Stimulated activated CD4-positive, alpha-beta T cell treated with anti-CD3 and anti-CD28 coated beads, Interleukin-12 subunit alpha, Interleukin-12 subunit beta, amount 100 ng/mL, for 24 hours (primary cell): Measurements from ENCODE around the gene ZNF879.

ENCODE experiments used
- DNase-seq, 2 experiments: peaks; one replicate each; pipeline ENCODE4 v3.0.0-alpha.2; 2020; ENCODE audit warnings: low read depth in 2 of 2

ZNF879 gene

GRCh38 chr5:179023528-179024189 lies at the start of gene ZNF879:
Gene ZNF879, plus strand, starts transcription at chr5:179023804. Its CDS starts 1,201 bp downstream, at chr5:179025005.
- DNase-seq: peak; percentile 86 to 87

- no peak for DNase-seq
Measured at GRCh38 chr5:178981381-178981780, 42.2 kb upstream of the ZNF879 start.

- no peak for DNase-seq
Measured at GRCh38 chr5:178982941-178983340, 40.7 kb upstream of the ZNF879 start.

DNA sequence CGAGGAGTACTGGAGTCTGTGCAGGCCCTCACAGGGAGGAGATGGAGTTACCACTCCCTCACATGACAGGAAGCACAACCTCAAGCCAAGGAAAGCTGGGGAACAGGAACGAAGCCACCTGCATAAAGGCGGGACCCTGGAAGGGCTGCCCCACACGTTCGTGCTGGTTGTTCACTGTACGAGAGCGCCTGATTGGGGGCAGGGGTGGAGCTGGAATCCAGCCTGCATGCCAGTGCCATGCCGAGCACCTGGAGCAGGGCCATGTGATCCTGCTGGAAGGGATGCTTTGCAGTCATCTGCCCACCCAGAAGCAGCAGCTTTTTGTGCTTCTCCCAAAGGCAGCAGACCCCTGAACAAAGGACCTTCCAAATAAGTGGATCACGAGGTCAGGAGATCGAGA lies 39.9 kb upstream of the ZNF879 start:
- no peak for DNase-seq

GRCh38 chr5:178984145-178985072 lies 39.2 kb upstream of the ZNF879 start:
- no peak for DNase-seq

DNA sequence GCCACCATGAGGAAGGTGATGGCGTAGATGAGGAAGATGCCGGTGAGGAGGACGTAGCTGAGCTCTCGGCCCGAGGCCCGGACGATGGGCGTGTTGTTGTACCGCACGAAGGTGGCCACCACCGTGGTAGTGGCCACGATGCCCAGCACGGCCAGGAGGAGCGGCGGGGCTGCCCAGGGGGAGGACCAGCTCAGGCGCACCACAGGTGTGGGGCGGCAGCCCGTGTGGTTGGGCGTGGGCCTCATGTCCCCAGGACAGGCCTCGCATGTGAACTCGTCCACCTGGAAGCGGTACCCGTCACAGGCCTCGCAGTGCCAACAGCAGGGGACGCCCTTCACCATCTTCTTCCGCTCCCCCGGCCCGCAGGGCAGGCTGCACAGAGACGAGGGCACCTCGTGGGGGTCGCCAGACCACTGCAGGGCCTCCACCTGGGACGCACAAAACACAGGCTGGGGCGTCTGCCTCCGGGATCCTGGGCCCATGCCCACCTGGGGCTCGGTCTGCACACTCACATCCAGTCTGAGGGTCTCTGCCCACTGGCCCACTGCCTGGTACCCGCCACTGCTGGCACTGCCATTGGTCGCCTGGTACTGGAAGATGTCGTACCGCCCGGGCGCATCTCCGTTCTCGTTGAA lies 37.2 kb upstream of the ZNF879 start:
- DNase-seq: no peak

- no peak for DNase-seq
Measured at GRCh38 chr5:178988436-178989220, 35.0 kb upstream of the ZNF879 start.

DNA sequence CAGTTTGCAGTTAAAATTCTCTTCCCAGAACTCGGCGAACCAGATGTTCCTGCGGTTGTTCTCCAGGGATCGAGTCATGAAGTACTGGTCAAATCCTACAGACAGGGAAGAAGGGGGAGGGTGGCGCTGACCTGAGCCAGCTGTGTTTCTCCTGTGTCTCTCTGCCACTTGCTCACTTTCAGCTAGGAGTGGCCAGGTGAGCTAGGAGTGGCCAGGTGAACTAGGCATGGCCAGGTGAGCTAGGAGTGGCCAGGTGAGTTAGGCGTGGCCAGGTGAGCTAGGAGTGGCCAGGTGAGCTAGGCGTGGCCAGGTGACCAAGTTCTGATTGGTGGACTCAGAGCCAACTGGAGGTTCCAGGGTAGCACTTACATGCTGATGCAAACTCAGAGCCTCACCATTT lies 34.3 kb upstream of the ZNF879 start:
- no peak for DNase-seq

DNA sequence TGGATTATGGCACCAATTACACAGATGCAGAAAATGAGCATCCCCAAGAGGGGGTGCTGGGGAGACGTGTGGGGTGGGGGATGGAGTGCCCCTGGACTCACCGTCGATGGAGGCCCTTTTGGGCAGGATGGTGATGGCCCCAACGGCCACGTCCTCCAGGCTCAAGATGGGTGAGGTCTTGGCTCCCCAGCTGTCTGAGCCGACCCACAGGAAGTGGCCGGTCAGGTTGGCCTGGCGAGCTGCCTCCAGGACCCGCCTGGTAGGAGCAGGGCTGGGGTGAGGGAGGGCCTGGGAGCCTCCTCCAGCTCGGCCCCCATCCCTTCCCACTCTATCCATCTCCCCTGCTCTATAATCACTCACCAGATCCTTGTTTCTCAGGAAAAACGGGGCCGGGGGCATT lies 33.1 kb upstream of the ZNF879 start:
- no peak for DNase-seq

DNA sequence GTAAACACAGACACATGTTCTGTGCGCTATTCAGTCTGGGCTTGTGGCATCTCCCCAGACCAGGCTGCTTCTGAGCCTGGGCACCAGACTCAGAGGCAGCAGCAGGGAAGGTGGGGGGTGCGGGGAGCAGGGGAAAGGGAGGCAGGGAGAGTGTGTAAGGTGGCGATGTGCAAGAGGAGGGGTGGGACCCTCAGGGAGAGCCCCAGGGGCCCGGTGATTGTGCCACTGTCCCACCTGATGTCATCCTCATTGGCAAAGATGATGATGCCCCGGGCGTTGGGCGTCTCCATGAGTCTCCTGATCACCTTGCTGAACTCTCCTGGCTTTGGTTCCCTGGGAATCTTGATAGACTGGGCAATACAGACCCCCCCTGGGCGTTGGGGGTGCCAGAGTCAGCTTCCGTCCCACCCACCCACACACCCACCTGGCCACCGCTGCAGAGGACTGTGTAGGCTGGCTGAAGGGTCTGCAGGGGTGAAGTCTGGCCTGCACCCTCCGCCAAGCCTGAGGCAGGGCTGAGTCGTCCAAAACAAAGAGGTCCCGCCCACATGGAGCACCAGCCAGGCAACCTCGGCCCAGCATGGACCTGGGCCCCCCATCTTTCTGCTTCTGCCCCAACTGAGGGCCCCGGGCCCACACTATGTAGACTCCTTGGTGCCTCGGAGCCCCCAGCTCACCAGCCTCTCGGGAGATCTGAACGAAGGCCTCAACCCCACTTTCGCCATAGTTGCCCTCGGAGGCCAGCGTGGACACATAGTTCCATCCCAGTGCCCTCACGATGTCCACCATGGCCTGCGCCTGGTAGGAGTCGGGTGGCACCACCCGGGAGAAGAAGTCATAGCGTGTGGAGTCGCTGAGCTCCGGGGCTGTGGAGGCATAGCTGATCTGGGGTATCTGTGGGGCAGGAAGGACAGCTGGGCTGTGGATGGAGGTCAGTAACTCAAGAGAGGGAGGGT lies 32.1 kb upstream of the ZNF879 start:
- no peak for DNase-seq

DNA sequence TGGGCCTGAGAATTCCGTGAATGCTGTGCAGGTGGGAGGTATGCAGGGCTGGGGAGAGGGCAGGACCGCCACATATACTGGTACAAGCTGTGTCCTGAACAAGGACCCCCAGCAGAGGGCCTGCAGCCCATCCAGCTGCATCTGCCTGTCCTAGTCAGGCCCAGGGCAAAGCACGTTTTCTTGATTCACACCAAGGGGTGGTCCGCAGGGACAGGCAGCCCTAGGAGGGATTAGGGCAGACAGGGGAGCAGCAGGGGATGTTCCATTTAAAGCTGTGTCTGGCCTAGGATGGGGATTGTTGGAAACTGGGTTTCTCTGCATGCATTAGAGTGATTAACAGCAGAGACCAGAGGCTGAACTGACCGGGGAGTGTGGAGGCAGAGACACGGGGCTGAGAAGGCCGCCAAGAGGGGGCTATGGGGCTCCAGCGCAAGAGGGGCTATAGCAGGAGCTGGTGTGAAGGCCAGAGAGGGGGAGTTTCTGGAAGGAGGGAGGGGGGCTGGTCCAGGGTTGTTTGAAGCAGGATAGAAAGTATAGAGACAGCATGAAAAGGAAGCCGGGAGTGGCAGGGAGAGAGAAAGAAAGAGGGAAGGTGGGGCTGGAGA lies 31.2 kb upstream of the ZNF879 start:
- DNase-seq: no peak

DNA sequence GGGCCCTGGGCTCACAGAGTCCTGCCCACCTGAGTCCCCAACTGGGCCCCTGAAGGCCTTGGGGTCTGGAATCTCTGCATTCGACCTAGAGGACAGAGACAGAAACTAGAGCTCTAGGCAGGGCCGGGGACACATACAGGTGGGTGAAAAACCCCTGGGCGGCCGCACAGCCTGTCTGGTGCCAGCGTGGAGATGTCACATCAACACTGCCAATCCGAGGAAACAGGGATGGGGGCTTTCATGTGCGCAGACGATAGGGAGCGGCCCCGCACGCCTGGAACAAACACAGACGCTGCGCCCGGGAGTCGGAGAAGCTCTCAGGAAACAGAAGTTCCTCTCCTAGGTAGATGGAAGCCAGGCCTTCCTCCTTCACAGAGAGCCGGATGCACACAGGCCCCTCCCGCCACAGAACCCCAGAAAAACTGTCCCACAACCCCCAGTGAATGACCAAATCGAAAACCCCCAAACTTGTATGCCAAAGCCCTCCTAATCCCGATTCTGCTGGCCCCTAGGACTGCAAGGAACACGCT lies 30.3 kb upstream of the ZNF879 start:
- DNase-seq: no peak

- no peak for DNase-seq
Measured at GRCh38 chr5:178993955-178994579, 29.5 kb upstream of the ZNF879 start.

DNA sequence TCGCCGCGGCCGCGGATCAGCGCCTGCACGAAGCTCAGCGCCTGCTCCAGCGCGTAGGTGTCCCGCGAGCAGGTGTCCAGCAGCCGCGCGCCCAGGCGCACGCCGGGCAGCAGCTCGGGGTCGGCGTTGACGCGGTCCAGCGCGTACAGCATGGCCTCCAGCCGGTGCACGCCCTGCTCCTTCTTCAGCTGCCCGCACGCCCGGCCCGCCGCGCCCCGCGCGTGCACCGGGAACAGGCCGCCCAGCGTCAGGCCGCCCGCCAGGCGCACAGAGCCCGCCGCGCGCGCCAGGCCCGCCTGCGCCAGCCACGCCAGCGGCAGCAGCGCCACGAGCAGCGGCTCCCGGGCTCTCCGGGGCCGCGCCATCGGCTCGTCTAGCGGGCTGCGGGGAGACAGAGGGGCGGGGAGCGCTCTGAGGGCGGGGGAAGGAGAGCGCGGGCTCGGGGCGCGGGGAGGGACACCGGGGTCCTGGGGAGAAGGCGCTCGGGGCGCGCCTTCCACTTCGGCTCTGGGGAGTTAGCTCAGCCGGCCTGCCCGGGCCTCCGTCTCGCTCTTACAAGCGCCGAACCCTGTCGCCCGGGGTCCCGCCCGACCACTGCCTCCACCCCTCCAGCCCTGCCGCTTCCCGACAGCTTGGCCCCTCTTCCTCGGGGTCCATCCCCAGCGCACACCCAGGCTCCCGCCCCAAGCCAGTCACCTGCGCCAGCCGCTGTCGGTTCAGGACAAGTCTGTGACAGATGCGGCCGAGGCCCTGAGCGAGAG lies 28.8 kb upstream of the ZNF879 start, which contains the start of gene GRM6:
Gene GRM6, minus strand, starts transcription at position 741 of the 761 bp plus-strand sequence. Its CDS starts 376 bp downstream, at position 365.
- no peak for DNase-seq

DNA sequence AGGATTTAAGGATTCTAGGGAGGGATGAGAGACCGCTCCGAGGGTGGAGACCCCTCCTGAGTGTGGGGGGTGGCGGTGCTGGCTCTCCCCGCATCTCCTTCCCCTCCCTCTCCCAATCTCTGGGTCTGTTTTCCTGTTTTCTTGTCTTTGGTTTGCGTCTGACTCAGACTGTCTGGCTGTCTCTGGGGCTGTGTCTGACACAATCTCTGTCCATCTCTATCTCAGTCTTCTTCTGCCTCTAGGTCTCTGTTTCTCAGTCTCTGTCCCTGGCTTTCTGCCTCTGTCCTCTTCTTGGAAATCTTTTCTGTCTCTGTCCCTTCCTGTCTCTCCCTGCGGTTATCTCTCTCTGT lies 28.3 kb upstream of the ZNF879 start:
- DNase-seq: no peak

GRCh38 chr5:178996156-178996555 lies 27.4 kb upstream of the ZNF879 start:
- DNase-seq: no peak

- no peak for DNase-seq
Measured at GRCh38 chr5:178997191-178997590, 26.4 kb upstream of the ZNF879 start.

DNA sequence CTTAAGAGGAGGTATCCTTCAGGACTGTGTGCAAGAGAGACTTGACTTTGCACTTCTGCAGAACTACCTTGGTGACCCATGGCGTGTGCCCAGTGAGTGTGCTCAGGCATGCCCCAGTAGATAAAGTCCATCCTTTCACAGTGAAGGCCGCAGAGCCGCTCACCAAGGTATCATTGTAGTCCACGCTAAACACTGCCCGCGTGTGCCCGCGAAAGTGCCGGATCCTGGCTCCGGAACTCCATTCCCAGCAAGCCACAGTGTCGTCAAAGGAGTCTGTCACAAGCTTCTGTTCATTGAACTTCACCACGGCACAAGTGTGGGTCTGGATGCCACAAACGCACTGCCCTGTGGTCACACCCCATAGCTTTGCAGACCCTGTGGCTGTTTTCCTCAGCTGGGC lies 25.2 kb upstream of the ZNF879 start:
- no peak for DNase-seq

GRCh38 chr5:179006564-179006963 lies 17.0 kb upstream of the ZNF879 start:
- DNase-seq: no peak
